AG04450 (cell line): ENCODE results near the gene TRIM6. TPM values are rescaled to one million over a fixed set of nuclear protein-coding genes. Genes with fewer than 3 reads are reported as not detected.

Source experiments
- CTCF ChIA-PET: fragments of 300-600, 350-600 bp; formaldehyde crosslinking; extraction: SDS; loops from one replicate; lab custom pipeline; 2022; ENCODE audit warnings: antibody characterized with exemption, inconsistent platforms; lab: Charles Lee
- POLR2A ChIA-PET: fragments of 350-600 bp; formaldehyde crosslinking; extraction: SDS; loops from one replicate; lab custom pipeline; 2021; ENCODE audit warnings: antibody characterized with exemption, inconsistent platforms; lab: Yijun Ruan, JAX
- DNase-seq: peaks from one replicate; pipeline ENCODE4 v3.0.0-alpha.2; 2011; ENCODE audit warnings: low read depth, low spot score
- H3K27ac ChIP-seq: one replicate; pipeline ENCODE4 v1.5.1; 2012; ENCODE audit warnings: low read depth, low read length, control low read depth
- H3K27me3 ChIP-seq: one replicate; pipeline ENCODE4 v1.6.0; 2012; ENCODE audit warnings: low read length; ENCODE audit not compliant: control insufficient read depth, insufficient read depth
- H3K4me3 ChIP-seq: 2 replicates; pipeline ENCODE4 v1.5.1; 2011; ENCODE audit warnings: mild to moderate bottlenecking, low read depth, low read length, control low read depth
- H3K9me3 ChIP-seq: 2 replicates; pipeline ENCODE4 v1.5.1; 2012; ENCODE audit warnings: low read length; ENCODE audit not compliant: control insufficient read depth, insufficient read depth
- polyA plus RNA-seq: library from polyadenylated mRNA; depleted of rRNA; stranded (reverse); fragments of >200 nt; gene quantifications from 2 replicates; pipeline ENCODE4 v1.2.3, GENCODE V29; 2011
- TF ChIP-seq, protein P1 (sequence below): IDR thresholded peaks from 2 replicates; pipeline ENCODE4 v1.5.1; 2011; ENCODE audit warnings: low read depth, low read length, control low read depth, inconsistent platforms

TRIM6 gene
- polyA plus RNA-seq, 1 experiment: 6.8 TPM

DNA sequence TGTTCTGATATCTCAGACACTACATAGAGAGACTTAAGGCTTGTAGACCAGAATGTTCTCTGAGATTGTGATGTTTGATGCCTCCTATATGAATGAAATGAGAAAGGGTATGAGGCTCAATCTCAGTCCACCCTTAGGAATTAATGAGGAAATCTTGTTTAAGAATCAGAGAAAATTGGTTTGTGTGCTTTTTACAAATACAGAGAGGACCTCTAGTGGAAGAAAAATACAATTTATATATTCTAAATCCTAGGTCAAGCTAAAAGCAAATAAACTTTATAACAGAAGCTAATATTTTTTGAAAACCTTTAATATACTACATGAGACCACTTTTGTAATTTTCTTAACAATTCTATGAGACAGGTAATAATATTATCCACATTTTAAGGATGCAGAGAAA is 43.1 kb upstream of the TRIM6 start:
- POLR2A ChIA-PET: no interaction called here
- H3K27ac ChIP-seq: no peak overlapping the region
- peaks cover 2% of the 10 kb centered on the region for H3K27me3 ChIP-seq
- TF ChIP-seq, protein P1, sequence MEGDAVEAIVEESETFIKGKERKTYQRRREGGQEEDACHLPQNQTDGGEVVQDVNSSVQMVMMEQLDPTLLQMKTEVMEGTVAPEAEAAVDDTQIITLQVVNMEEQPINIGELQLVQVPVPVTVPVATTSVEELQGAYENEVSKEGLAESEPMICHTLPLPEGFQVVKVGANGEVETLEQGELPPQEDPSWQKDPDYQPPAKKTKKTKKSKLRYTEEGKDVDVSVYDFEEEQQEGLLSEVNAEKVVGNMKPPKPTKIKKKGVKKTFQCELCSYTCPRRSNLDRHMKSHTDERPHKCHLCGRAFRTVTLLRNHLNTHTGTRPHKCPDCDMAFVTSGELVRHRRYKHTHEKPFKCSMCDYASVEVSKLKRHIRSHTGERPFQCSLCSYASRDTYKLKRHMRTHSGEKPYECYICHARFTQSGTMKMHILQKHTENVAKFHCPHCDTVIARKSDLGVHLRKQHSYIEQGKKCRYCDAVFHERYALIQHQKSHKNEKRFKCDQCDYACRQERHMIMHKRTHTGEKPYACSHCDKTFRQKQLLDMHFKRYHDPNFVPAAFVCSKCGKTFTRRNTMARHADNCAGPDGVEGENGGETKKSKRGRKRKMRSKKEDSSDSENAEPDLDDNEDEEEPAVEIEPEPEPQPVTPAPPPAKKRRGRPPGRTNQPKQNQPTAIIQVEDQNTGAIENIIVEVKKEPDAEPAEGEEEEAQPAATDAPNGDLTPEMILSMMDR: peak; percentile 22; the same call in 1 of the 2 replicates
- no peak overlapping the region for H3K4me3 ChIP-seq
- no peaks in the 10 kb centered on the region for H3K9me3 ChIP-seq
- CTCF ChIA-PET: no interaction called here
- no peak for DNase-seq

DNA sequence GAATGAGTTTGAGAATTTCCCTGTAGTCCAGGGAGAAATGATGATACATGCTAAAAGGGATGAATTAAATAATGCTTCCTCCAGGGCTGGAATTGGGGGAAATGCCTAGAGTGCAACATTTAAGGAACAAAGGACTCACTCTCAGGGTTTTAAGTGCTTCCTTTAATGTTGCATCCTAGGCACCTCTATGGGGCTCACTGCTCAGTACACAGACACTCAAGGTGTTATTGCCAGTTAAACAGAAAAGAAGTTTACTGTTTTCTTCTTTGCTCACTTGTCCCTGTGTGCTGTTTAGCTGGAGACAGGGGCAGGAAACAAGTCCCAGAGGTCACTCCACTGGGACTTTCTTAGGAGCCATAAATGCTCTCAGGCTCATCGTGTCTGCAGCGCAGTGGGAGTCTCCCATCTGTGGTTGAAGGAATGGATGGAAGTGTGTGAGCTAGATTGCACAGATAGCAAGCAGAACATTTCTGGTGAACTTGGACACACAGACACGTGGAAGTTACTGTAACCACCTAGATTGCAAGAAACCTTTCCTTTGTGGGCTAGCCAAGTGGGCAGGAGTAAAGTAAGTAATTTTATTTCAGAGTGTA is 39.7 kb upstream of the TRIM6 start:
- CTCF ChIA-PET: no interaction called here

DNA sequence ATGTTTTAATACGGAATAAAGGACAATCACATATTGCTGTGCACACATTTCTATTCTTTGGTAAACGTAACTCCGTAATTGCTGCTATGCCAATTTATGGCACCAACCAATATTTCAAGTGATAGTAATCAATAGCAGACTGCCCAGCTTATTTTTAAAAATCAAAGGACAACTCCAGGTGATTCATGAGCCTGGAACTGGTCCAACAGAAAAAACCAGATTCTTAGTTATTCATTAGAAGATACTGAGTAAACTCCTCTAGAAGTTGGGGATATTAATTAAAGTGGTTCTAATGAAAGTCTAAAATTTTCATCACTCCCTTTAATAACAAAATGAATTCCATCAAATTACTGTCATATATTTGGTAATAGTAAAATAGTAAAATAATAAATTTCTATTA is 38.7 kb upstream of the TRIM6 start:
- no peak overlapping the region for H3K27ac ChIP-seq

More for the DNA sequence above, 39.7 kb upstream of the TRIM6 start:
- TF ChIP-seq, protein P1: no peak
- no peak overlapping the region for H3K27ac ChIP-seq
- no peak overlapping the region for H3K4me3 ChIP-seq
- DNase-seq: no peak
- H3K9me3 ChIP-seq: no peaks in the 10 kb centered on the region
- POLR2A ChIA-PET: no interaction called here
- H3K27me3 ChIP-seq: peaks cover 2% of the 10 kb centered on the region

DNA sequence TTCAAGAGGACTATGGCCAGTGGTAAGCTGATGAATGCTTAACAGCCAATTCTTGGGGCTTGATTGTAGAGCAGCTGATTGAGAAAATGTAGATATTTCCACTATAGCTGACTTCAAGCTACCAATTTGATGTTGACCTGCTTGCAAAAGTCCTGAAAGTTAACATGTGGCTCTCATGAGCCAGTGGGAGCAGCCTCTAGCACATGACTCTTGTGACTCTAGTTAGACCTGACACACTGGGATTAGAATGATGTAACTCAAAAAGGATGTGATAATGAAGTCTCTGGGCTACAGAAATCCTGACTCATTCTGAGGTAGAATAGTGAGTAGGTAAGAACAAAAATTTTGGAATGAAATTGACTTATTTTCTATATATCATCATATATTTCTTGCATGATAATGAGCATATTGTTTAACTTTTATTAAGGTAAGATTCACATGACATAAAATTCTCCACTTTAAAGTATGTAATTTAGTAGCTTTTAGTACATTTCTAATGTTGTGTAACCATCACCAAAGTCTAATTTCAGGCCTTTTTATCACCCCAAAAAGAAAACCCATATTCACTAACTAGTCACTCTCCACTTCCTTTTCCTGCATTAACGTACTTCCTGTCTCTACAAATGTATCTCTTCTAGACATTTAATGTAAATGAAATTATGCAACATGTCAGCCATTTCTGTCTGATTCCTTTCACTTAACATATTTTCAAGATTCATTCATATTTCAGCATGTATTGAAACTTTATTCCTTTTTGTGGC is 32.0 kb upstream of the TRIM6 start:
- POLR2A ChIA-PET: no interaction called here
- no peak for DNase-seq

More for the DNA sequence above, 38.7 kb upstream of the TRIM6 start:
- TF ChIP-seq, protein P1: no peak
- CTCF ChIA-PET: no interaction called here
- POLR2A ChIA-PET: no interaction called here
- DNase-seq: no peak
- peaks cover 2% of the 10 kb centered on the region for H3K27me3 ChIP-seq
- no peak overlapping the region for H3K4me3 ChIP-seq
- no peaks in the 10 kb centered on the region for H3K9me3 ChIP-seq

More for the DNA sequence above, 32.0 kb upstream of the TRIM6 start:
- no peak overlapping the region for H3K4me3 ChIP-seq
- H3K27ac ChIP-seq: no peak overlapping the region
- CTCF ChIA-PET: no interaction called here
- no peaks in the 10 kb centered on the region for H3K9me3 ChIP-seq
- H3K27me3 ChIP-seq: no peaks in the 10 kb centered on the region
- TF ChIP-seq, protein P1: no peak
